Liver (tissue), 9 donors: ENCODE results near the gene CNOT4. TPM values are rescaled to one million over a fixed set of nuclear protein-coding genes. Genes with fewer than 3 reads are reported as not detected.

Source experiments
- DNase-seq: peaks from one replicate; pipeline ENCODE4 v3.0.0-alpha.2; 2017; ENCODE audit warnings: low spot score
- H3K27ac ChIP-seq, 2 donors: one replicate each; pipeline ENCODE4 v1.7.0; 2013; ENCODE audit warnings: inconsistent platforms in 2 of 2, low read length in 2 of 2, control low read depth in 1 of 2, low read depth in 1 of 2, mild to moderate bottlenecking in 1 of 2
- H3K27me3 ChIP-seq, 4 donors: one replicate each; pipeline versions ENCODE4 v1.6.1 to v1.7.0; 2013; ENCODE audit warnings: low read length in 3 of 4, inconsistent platforms in 1 of 4, mild to moderate bottlenecking in 1 of 4, moderate library complexity in 1 of 4; ENCODE audit not compliant: control insufficient read depth in 4 of 4, insufficient read depth in 4 of 4
- H3K36me3 ChIP-seq, 4 donors: one replicate each; pipeline versions ENCODE4 v1.6.1 to v1.7.0; 2013; ENCODE audit warnings: low read length in 3 of 4, mild to moderate bottlenecking in 3 of 4, low read depth in 1 of 4, moderate library complexity in 1 of 4; ENCODE audit not compliant: control insufficient read depth in 4 of 4, insufficient read depth in 3 of 4
- H3K4me1 ChIP-seq, 4 donors: one replicate each; pipeline versions ENCODE4 v1.6.1 to v1.7.0; 2013; ENCODE audit warnings: low read length in 3 of 4, mild to moderate bottlenecking in 3 of 4, moderate library complexity in 1 of 4; ENCODE audit not compliant: control insufficient read depth in 4 of 4, insufficient read depth in 4 of 4
- H3K4me3 ChIP-seq, 3 donors: one replicate each; pipeline versions ENCODE4 v1.6.1 to v1.7.0; 2013; ENCODE audit warnings: low read length in 3 of 3, control low read depth in 1 of 3, low read depth in 1 of 3, mild to moderate bottlenecking in 1 of 3
- H3K9ac ChIP-seq, 2 donors: one replicate each; pipeline ENCODE4 v1.7.0; 2013; ENCODE audit warnings: low read length in 2 of 2, mild to moderate bottlenecking in 2 of 2, moderate library complexity in 2 of 2, control low read depth in 1 of 2, low read depth in 1 of 2
- H3K9me3 ChIP-seq, 4 donors: one replicate each; pipeline versions ENCODE4 v1.6.1 to v1.7.0; 2013; ENCODE audit warnings: low read length in 3 of 4; ENCODE audit not compliant: control insufficient read depth in 4 of 4
- ATF3 ChIP-seq: IDR thresholded peaks from 2 replicates; pipeline ENCODE4 v1.6.1; 2016; ENCODE audit warnings: antibody characterized with exemption
- EGR1 ChIP-seq, 2 donors: IDR thresholded peaks; 2 replicates each; pipeline ENCODE4 v1.6.1; 2016 to 2018; ENCODE audit warnings: antibody characterized with exemption in 2 of 2, low read depth in 2 of 2
- FOXA1 ChIP-seq: IDR thresholded peaks from 2 replicates; pipeline ENCODE4 v1.6.1; 2016; ENCODE audit warnings: antibody characterized with exemption
- FOXA2 ChIP-seq: IDR thresholded peaks from 2 replicates; pipeline ENCODE4 v1.6.1; 2016; ENCODE audit warnings: antibody characterized with exemption
- GABPA ChIP-seq, 2 donors: IDR thresholded peaks in 1 of 2; conservative IDR thresholded peaks in 1 of 2; 2 replicates each; pipeline ENCODE4 v1.6.1; 2016; ENCODE audit warnings: antibody characterized with exemption in 2 of 2, mild to moderate bottlenecking in 1 of 2, moderate library complexity in 1 of 2
- HNF4A ChIP-seq, 2 donors: conservative IDR thresholded peaks; 2 replicates each; pipeline ENCODE4 v1.6.1; 2016; ENCODE audit warnings: antibody characterized with exemption in 2 of 2, mild to moderate bottlenecking in 2 of 2
- HNF4G ChIP-seq: IDR thresholded peaks from 2 replicates; pipeline ENCODE4 v1.6.1; 2016; ENCODE audit warnings: antibody characterized with exemption
- JUND ChIP-seq, 2 donors: IDR thresholded peaks; 2 replicates each; pipeline ENCODE4 v1.6.1; 2016; ENCODE audit warnings: antibody characterized with exemption in 2 of 2
- NR2F2 ChIP-seq: IDR thresholded peaks from 2 replicates; pipeline ENCODE4 v1.6.1; 2016; ENCODE audit warnings: antibody characterized with exemption
- RAD21 ChIP-seq, 2 donors: IDR thresholded peaks; 2 replicates each; pipeline ENCODE4 v1.6.1; 2016; ENCODE audit warnings: antibody characterized with exemption in 2 of 2, mild to moderate bottlenecking in 2 of 2
- REST ChIP-seq: IDR thresholded peaks from 2 replicates; pipeline ENCODE4 v1.6.1; 2016; ENCODE audit warnings: antibody characterized with exemption, mild to moderate bottlenecking
- RXRA ChIP-seq, 2 donors: IDR thresholded peaks; 2 replicates each; pipeline ENCODE4 v1.6.1; 2017 to 2018; ENCODE audit warnings: antibody characterized with exemption in 2 of 2, mild to moderate bottlenecking in 1 of 2
- SP1 ChIP-seq: IDR thresholded peaks from 2 replicates; pipeline ENCODE4 v1.6.1; 2018; ENCODE audit warnings: antibody characterized with exemption, mild to moderate bottlenecking
- TAF1 ChIP-seq: conservative IDR thresholded peaks from 2 replicates; pipeline ENCODE4 v1.6.1; 2016; ENCODE audit warnings: antibody characterized with exemption, mild to moderate bottlenecking
- YY1 ChIP-seq: IDR thresholded peaks from 2 replicates; pipeline ENCODE4 v1.6.1; 2016; ENCODE audit warnings: antibody characterized with exemption, mild to moderate bottlenecking
- ZBTB33 ChIP-seq: IDR thresholded peaks from 2 replicates; pipeline ENCODE4 v1.6.1; 2016; ENCODE audit warnings: antibody characterized with exemption
- WGBS: extraction: QIAGEN DNeasy Blood & Tissue Kit; methylation state at CpG from one replicate; pipeline ENCODE4 v1.1.7; 2013; 5-methylcytosine and 5-hydroxymethylcytosine counted together
- polyA plus RNA-seq, 2 donors: library from polyadenylated mRNA; stranded (reverse) in 1 of 2; unstranded in 1 of 2; fragments of 200-250 nt in 1 of 2; fragments of >200 nt in 1 of 2; fragmentation: Nextera tagmentation in 1 of 2; extraction: Ambion mirVana in 1 of 2; gene quantifications; one replicate each; pipeline versions ENCODE4 v1.2.1 to v1.2.3, GENCODE V29; 2013 to 2015
- total RNA-seq, 2 donors: library from RNA; depleted of rRNA; stranded (reverse); fragments of >200 nt; gene quantifications; one replicate each; pipeline ENCODE4 v1.2.3, GENCODE V29; 2014
- TF ChIP-seq, protein P1 (sequence below): IDR thresholded peaks from 2 replicates; pipeline ENCODE4 v1.6.1; 2016; ENCODE audit warnings: antibody characterized with exemption
- donor health status: healthy.
- donor health status: healthy.
- donor health status: healthy.
- donor health status: healthy.
- donor health status: healthy.

Gene CNOT4
- total and polyA plus RNA-seq, 4 donors: 3.7 to 11.1 (median 8.6) TPM

- Histone ChIP-seq H3K4me3 (no peak overlapping the region), H3K27ac (no peak overlapping the region), H3K36me3 (peaks cover 0 to 18% (median 13%) of the 10 kb centered on the region in 4 donors), H3K27me3 (no peaks in the 10 kb centered on the region), H3K9me3 (no peaks in the 10 kb centered on the region), H3K9ac (no peak overlapping the region), H3K4me1 (peaks cover 0 to 4% (median 0%) of the 10 kb centered on the region in 4 donors)
- TF ChIP-seq SP1: no peak
- no peak for TF ChIP-seq GABPA (IDR thresholded peaks at IDR 0.05 in 1 of 2, conservative IDR thresholded peaks at IDR 0.05 in 1 of 2)
- no peak for DNase-seq
Measured at GRCh38 chr7:135390829-135391228, 119.1 kb downstream of the CNOT4 start.

DNA sequence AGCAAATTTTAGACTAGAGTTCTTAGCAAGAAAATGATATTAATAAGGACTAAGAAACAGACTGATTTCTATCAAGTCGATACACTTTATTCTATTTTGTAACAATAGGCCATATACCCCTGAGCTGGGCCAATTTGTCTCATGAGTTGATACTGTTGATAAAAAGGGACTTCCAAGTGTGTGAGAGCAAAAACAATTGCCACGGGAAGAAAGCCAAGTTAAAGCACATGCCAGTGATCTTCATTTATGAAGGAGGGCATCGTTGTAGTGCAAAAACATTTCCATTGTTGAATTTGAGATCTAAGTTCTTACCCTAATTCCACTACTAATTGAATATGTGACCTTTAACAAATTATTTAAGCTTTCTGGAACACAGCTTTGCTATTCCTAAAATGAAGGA is 119.9 kb downstream of the CNOT4 start:
- peaks cover 0 to 4% (median 0%) of the 10 kb centered on the region in 4 donors for H3K4me1 ChIP-seq
- H3K36me3 ChIP-seq: peaks cover 0 to 16% (median 12%) of the 10 kb centered on the region in 4 donors
- no peak for TF ChIP-seq SP1
- no peak for TF ChIP-seq HNF4A (conservative IDR thresholded peaks at IDR 0.05)
- no peak for TF ChIP-seq REST
- no peak for TF ChIP-seq FOXA1
- no peak for TF ChIP-seq EGR1 (IDR thresholded peaks at IDR 0.05; ENCODE audit: low read depth in 2 of 2)
- TF ChIP-seq HNF4G: no peak
- H3K27ac ChIP-seq: no peak overlapping the region
- no peaks in the 10 kb centered on the region for H3K9me3 ChIP-seq
- H3K4me3 ChIP-seq: no peak overlapping the region
- DNase-seq: no peak
- WGBS: 66% methylated on average over 3 of the region's 3 CpGs
- no peaks in the 10 kb centered on the region for H3K27me3 ChIP-seq
- H3K9ac ChIP-seq: no peak overlapping the region

GRCh38 chr7:135388616-135389015 is 121.3 kb downstream of the CNOT4 start:
- H3K27ac ChIP-seq: no peak overlapping the region
- H3K4me1 ChIP-seq: peaks cover 0 to 4% (median 0%) of the 10 kb centered on the region in 4 donors
- 95% methylated on average over 3 of the region's 3 CpGs for WGBS
- H3K4me3 ChIP-seq: no peak overlapping the region
- no peaks in the 10 kb centered on the region for H3K9me3 ChIP-seq
- H3K36me3 ChIP-seq: peaks cover 0 to 10% (median 6%) of the 10 kb centered on the region in 4 donors
- H3K9ac ChIP-seq: no peak overlapping the region
- TF ChIP-seq TAF1 (no peak), FOXA1 (no peak), HNF4G (no peak), FOXA2 (no peak), GABPA (IDR thresholded peaks at IDR 0.05 in 1 of 2, conservative IDR thresholded peaks at IDR 0.05 in 1 of 2) (no peak), RAD21 (IDR thresholded peaks at IDR 0.05) (no peak), RXRA (IDR thresholded peaks at IDR 0.05) (no peak), ATF3 (no peak), YY1 (no peak), ZBTB33 (no peak), JUND (IDR thresholded peaks at IDR 0.05) (no peak), REST (no peak), EGR1 (IDR thresholded peaks at IDR 0.05; ENCODE audit: low read depth in 2 of 2) (no peak), NR2F2 (no peak)
- TF ChIP-seq, protein P1, sequence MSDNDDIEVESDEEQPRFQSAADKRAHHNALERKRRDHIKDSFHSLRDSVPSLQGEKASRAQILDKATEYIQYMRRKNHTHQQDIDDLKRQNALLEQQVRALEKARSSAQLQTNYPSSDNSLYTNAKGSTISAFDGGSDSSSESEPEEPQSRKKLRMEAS: no peak
- DNase-seq: no peak
- H3K27me3 ChIP-seq: no peaks in the 10 kb centered on the region
